Neural crest cell (in vitro differentiated cells): ENCODE measurements around the gene TOR1AIP2. TPM values are rescaled to one million over a fixed set of nuclear protein-coding genes. Genes with fewer than 3 reads are reported as not detected.
A peak's percentile ranks its signal among the peaks of the same experiment; 100 is the strongest.

Experiments used
- DNase-seq: peaks from one replicate; pipeline ENCODE4 v3.0.0; 2021; ENCODE audit warnings: low read depth, mixed read lengths, low spot score
- H3K27ac Mint-ChIP-seq: one replicate; pipeline ENCODE4 v1.8.0; 2021; ENCODE audit warnings: mild to moderate bottlenecking, mixed read lengths; ENCODE audit not compliant: unreplicated experiment
- H3K27me3 Mint-ChIP-seq: 2 replicates; pipeline ENCODE4 v1.8.0; 2021; ENCODE audit warnings: low read depth, mild to moderate bottlenecking, mixed read lengths
- H3K36me3 Mint-ChIP-seq: 2 replicates; pipeline ENCODE4 v1.8.0; 2021; ENCODE audit warnings: low read depth, mild to moderate bottlenecking, mixed read lengths
- H3K4me1 Mint-ChIP-seq: 2 replicates; pipeline ENCODE4 v1.8.0; 2021; ENCODE audit warnings: mixed read lengths
- H3K4me3 Mint-ChIP-seq: one replicate; pipeline ENCODE4 v1.8.0; 2021; ENCODE audit warnings: mild to moderate bottlenecking, mixed read lengths
- H3K9me3 Mint-ChIP-seq: 2 replicates; pipeline ENCODE4 v1.8.0; 2021; ENCODE audit warnings: mixed read lengths
- CTCF ChIP-seq: fragments of 200-600 bp; sonication (generic); conservative IDR thresholded peaks from 2 replicates; pipeline ENCODE4 v1.5.0; 2021; ENCODE audit warnings: antibody characterized with exemption, mild to moderate bottlenecking
- total RNA-seq: library from RNA; stranded (reverse); gene quantifications from 2 replicates; pipeline ENCODE4 v1.2.1, GENCODE V29; 2021

The TOR1AIP2 gene
- total RNA-seq, 1 donor from 2014 or later: 76.2 TPM

- Mint-ChIP-seq H3K4me1 (no peaks in the 10 kb centered on the region), H3K27ac (no peak overlapping the region), H3K4me3 (no peak overlapping the region), H3K9me3 (no peaks in the 10 kb centered on the region), H3K27me3 (no peaks in the 10 kb centered on the region), H3K36me3 (peaks cover 16% of the 10 kb centered on the region)
- TF ChIP-seq CTCF: no peak
- DNase-seq: no peak
Measured at GRCh38 chr1:179910934-179911333, 33.3 kb upstream of the TOR1AIP2 start.

- no peaks in the 10 kb centered on the region for H3K36me3 Mint-ChIP-seq
- H3K27me3 Mint-ChIP-seq: no peaks in the 10 kb centered on the region
- H3K27ac Mint-ChIP-seq: no peak overlapping the region
Measured at GRCh38 chr1:179889589-179889988, 12.0 kb upstream of the TOR1AIP2 start.

GRCh38 chr1:179888071-179888470 lies 10.5 kb upstream of the TOR1AIP2 start:
- Mint-ChIP-seq H3K4me1 (peaks cover 15% of the 10 kb centered on the region), H3K36me3 (no peaks in the 10 kb centered on the region), H3K27me3 (no peaks in the 10 kb centered on the region), H3K4me3 (no peak overlapping the region), H3K9me3 (no peaks in the 10 kb centered on the region), H3K27ac (no peak overlapping the region)
- TF ChIP-seq CTCF: no peak
- DNase-seq: no peak

More at GRCh38 chr1:179889589-179889988, 12.0 kb upstream of the TOR1AIP2 start:
- Mint-ChIP-seq H3K4me3 (no peak overlapping the region), H3K4me1 (peaks cover 2% of the 10 kb centered on the region), H3K9me3 (no peaks in the 10 kb centered on the region)
- no peak for DNase-seq
- TF ChIP-seq CTCF: no peak

- H3K4me1 Mint-ChIP-seq: peaks cover 36% of the 10 kb centered on the region
- peak overlapping the region; percentile 98 for H3K4me3 Mint-ChIP-seq
- no peaks in the 10 kb centered on the region for H3K27me3 Mint-ChIP-seq
- no peak for TF ChIP-seq CTCF
- peak overlapping the region; percentile 100 for H3K27ac Mint-ChIP-seq
- no peak for DNase-seq
- no peaks in the 10 kb centered on the region for H3K36me3 Mint-ChIP-seq
- H3K9me3 Mint-ChIP-seq: no peaks in the 10 kb centered on the region
Measured at GRCh38 chr1:179883745-179884138, 6.1 kb upstream of the TOR1AIP2 start.

- Mint-ChIP-seq H3K27ac (peak overlapping the region; percentile 100), H3K4me1 (peaks cover 40% of the 10 kb centered on the region), H3K36me3 (no peaks in the 10 kb centered on the region), H3K27me3 (no peaks in the 10 kb centered on the region), H3K4me3 (peak overlapping the region; percentile 98), H3K9me3 (no peaks in the 10 kb centered on the region)
- TF ChIP-seq CTCF: no peak
- no peak for DNase-seq
Measured at GRCh38 chr1:179883040-179883744, 5.6 kb upstream of the TOR1AIP2 start.
